Stimulated activated CD4-positive, alpha-beta T cell treated with anti-CD3 and anti-CD28 coated beads, Interleukin-4, amount 100 ng/mL, for 48 hours (primary cell): ENCODE data around the gene PDCD1LG2.

Source experiments
- DNase-seq, 2 donors: peaks; one replicate each; pipeline ENCODE4 v3.0.0-alpha.2; 2020; ENCODE audit warnings: low read depth in 2 of 2

The PDCD1LG2 gene

DNA sequence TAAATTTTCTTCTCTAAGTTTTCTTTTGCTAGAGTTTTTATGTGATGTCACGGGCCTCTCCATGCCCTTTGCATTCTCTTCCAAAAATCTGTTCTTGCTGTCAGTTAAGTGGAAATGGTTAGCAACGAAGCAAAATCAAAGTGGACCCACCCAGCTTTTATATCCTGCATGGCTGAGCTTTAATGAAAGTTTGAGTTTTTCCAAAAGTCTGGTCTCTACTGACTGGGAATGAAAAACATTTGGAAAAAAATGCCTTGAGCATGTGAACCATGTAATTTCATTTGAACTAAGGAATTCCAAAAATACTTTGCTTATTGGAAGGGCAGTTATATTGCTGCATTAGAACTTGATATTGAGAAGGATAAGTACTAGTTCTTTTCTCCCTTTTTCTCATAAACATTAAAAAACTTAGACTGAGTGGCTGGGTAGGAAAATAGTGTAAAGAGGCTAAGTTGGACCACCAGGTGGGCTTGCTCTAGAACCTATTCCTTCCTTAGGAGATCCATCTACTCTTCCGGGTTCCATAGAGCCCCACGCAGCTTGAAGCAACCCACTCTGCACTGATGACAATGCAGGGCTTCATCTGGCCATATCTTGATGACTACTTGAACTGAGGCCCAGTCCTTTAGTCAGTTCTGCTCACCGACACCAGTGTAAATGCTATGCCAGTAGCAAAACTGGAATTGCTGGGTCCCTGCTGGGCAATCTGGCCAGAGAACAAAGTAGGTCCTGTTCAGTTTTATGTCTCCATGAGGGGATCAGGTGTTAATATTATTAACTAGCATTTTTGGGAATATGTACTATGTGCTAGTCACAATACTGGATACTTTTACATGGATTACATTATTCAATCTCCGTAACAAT is 101.2 kb downstream of the PDCD1LG2 start:
- DNase-seq: no peak

DNA sequence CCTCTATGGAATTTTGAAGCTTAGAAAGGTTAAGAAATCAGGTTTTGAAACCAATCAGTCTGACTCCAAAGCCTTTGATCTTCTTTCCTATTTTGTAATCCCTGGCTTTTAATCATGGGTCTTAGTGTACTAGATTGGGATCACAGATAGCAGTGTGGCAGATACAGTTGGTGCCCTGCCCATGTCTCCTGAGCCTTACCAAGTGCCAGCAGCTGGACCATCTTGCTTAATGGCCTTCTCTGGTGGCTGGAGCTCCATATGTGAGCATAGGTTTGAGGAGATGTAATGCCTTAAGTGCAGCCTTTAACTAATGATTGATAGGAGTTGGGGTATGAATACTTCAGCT is 101.8 kb downstream of the PDCD1LG2 start:
- DNase-seq: no peak

DNA sequence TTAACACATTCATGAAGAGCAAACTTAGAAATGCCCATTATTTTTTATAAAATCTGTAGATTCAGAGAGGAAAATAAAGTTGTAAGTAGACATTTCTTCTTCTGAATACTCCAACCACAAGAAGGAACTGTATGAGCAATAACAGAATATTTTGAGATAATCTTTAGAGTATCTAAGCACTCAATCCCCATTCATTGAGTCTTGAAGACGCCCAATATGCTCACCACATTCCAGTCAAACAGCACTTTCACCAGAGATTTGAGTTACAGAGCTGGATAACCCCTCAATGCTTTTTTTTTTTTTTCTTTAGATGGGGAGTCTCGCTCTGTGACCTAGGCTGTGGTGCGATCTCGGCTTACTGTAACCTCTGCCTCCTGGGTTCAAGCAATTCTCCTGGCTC is 103.9 kb downstream of the PDCD1LG2 start:
- DNase-seq: no peak

DNA sequence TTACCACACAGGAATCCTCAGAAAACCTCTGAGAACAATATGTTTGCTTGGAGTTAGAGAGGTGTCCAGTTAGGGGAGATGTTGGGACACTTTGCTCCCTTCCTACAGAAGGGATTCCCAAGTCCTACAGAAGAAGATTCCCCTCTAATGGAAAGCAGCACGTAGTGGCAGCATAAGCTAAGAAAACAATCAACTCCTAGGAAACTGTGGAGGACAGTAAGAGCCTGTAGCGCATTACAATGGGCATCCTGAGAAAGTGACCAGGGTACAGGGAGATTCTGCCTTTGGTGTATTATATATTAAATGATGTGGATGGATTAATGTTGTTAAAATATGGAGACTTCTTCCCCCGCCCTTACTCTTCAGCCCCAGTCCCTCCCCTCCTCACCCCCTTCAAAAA is 104.7 kb downstream of the PDCD1LG2 start:
- DNase-seq: no peak

DNA sequence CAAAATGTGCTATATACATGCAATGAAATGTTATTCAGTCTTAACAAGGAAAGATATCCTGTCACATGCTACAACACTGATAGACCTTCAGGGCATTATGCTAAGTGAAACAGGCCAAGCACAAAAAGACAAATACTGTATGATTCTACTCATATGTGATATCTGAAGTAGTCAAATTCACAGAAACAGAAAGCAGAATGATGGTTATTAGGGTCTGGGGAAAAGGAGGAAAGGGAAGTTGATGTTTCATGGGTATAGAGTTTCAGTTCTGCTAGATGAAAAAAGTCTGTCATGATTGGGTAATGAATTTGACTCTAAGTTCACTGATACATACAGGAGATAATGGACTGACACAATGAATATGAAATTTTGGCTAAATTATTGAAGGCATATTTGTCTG is 107.4 kb downstream of the PDCD1LG2 start:
- DNase-seq: no peak

DNA sequence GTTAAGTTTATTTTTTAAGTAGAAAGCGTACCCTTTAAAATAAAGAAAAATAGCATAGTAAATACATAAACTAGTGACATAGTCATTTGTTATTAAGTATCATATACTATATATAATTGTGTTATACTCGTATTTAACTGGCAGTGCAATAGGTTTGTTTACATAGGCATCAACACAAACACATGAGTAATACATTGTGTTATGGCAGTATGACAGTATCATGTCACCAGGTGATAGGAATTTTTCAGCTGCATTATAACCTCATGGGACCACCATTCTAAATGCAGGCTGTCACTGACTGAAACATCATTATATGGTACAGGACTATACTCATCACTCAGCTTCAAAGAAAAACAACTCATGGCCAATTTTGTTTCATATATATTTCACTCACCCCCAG is 110.2 kb downstream of the PDCD1LG2 start:
- DNase-seq: no peak
